HEK293 (cell line): ENCODE results near the gene RNF144A.

Experiments used
- CTCF ChIP-seq: fragments of 450-650 bp; formaldehyde crosslinking; IDR thresholded peaks from 2 replicates; pipeline ENCODE4 v1.5.1; 2016; ENCODE audit warnings: missing biosample characterization, missing genetic modification characterization
- KLF16 ChIP-seq: fragments of 450-650 bp; formaldehyde crosslinking; IDR thresholded peaks from 2 replicates; pipeline ENCODE4 v1.5.1; 2017; ENCODE audit warnings: missing biosample characterization, missing genetic modification characterization
- REPIN1 ChIP-seq: fragments of 450-650 bp; formaldehyde crosslinking; IDR thresholded peaks from 2 replicates; pipeline ENCODE4 v1.5.1; 2017; ENCODE audit warnings: missing biosample characterization, missing genetic modification characterization, low read depth
- YY1 ChIP-seq: fragments of 450-650 bp; formaldehyde crosslinking; IDR thresholded peaks from 2 replicates; pipeline ENCODE4 v1.5.1; 2018; ENCODE audit warnings: missing biosample characterization, missing genetic modification characterization
- ZBTB21 ChIP-seq: fragments of 450-650 bp; formaldehyde crosslinking; IDR thresholded peaks from 2 replicates; pipeline ENCODE4 v1.5.1; 2017; ENCODE audit warnings: missing biosample characterization, missing genetic modification characterization
- ZNF184 ChIP-seq: fragments of 450-650 bp; IDR thresholded peaks from 2 replicates; pipeline ENCODE4 v1.5.1; 2018; ENCODE audit warnings: missing biosample characterization, mild to moderate bottlenecking, missing genetic modification characterization
- ZNF302 ChIP-seq: fragments of 450-650 bp; formaldehyde crosslinking; IDR thresholded peaks from 2 replicates; pipeline ENCODE4 v1.5.1; 2016; ENCODE audit warnings: missing biosample characterization, missing genetic modification characterization, low read depth
- ZNF366 ChIP-seq: fragments of 450-650 bp; formaldehyde crosslinking; conservative IDR thresholded peaks from 2 replicates; pipeline ENCODE4 v1.5.1; 2016; ENCODE audit warnings: missing biosample characterization, missing genetic modification characterization
- ZNF423 ChIP-seq: fragments of 450-650 bp; formaldehyde crosslinking; IDR thresholded peaks from 2 replicates; pipeline ENCODE4 v1.5.1; 2016; ENCODE audit warnings: missing biosample characterization, missing genetic modification characterization
- ZNF645 ChIP-seq: fragments of 450-650 bp; formaldehyde crosslinking; IDR thresholded peaks from 2 replicates; pipeline ENCODE4; 2016; ENCODE audit warnings: missing biosample characterization, missing genetic modification characterization
- ZNF658 ChIP-seq: fragments of 450-650 bp; formaldehyde crosslinking; IDR thresholded peaks from 2 replicates; pipeline ENCODE4; 2016; ENCODE audit warnings: missing biosample characterization, missing genetic modification characterization
- ZNF704 ChIP-seq: fragments of 450-650 bp; formaldehyde crosslinking; IDR thresholded peaks from 2 replicates; pipeline ENCODE4 v1.5.1; 2016; ENCODE audit warnings: missing biosample characterization, missing genetic modification characterization
- ZNF837 ChIP-seq: fragments of 450-650 bp; formaldehyde crosslinking; IDR thresholded peaks from 2 replicates; pipeline ENCODE4 v1.5.1; 2016; ENCODE audit warnings: missing biosample characterization, missing genetic modification characterization
- ZSCAN5A ChIP-seq: fragments of 450-650 bp; formaldehyde crosslinking; IDR thresholded peaks from 2 replicates; pipeline ENCODE4 v1.5.1; 2016; ENCODE audit warnings: missing biosample characterization, missing genetic modification characterization

GRCh38 chr2:6896930-6897759 lies 20.1 kb upstream of the RNF144A start:
- TF ChIP-seq ZSCAN5A (no peak), YY1 (tag by site-specific recombination) (no peak), ZNF184 (tag by site-specific recombination) (no peak), CTCF (tag by site-specific recombination) (no peak), ZNF658 (no peak), REPIN1 (tag by site-specific recombination) (no peak), ZNF366 (tag by site-specific recombination) (no peak), ZNF837 (no peak), KLF16 (no peak), ZBTB21 (no peak), ZNF645 (tag by site-specific recombination) (no peak), ZNF423 (tag by site-specific recombination) (no peak), ZNF302 (tag by site-specific recombination) (no peak), ZNF704 (tag by site-specific recombination) (no peak)
